ENCODE data around the gene CIAPIN1. TPM values are rescaled to one million over a fixed set of nuclear protein-coding genes. Genes with fewer than 3 reads are reported as not detected.

CIAPIN1 gene
- total and polyA plus RNA-seq, 2 of the 4 experiments (the other 2 are of a cell fraction): 41.6 to 47.7 TPM

DNA sequence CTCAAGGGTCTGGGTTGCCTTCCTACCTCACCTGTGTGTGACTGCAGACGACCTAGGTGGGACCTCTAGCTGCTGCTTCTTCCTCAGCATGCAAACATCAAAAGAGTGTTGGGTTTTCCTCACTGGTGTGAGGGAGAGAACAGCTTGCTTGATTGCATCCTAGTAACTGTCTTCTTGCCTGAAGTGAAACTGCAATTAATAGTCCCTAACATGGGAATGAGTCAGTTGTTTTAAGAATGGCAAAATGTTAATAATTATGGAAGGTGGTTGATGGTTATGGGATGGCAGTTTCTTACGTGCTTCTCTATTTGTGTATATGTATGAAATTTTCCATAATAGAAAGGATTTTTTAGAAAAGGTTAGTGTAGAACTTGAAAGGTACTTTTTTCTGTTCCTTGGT, 21.2 kb upstream of the CIAPIN1 start:
- Histone ChIP-seq H3K27ac (ENCODE audit: insufficient read depth, low read length) (no peak overlapping the region), H3K27me3 (ENCODE audit: control insufficient read depth, insufficient read depth, low read length) (no peaks in the 10 kb centered on the region), H3K4me3 (ENCODE audit: insufficient read depth, low read depth, low read length) (no peak overlapping the region), H2BK15ac (ENCODE audit: low read depth, low read length) (no peak overlapping the region), H2AK5ac (ENCODE audit: low read depth, low read length) (no peak overlapping the region), H3K56ac (ENCODE audit: extremely low read depth, insufficient read depth, low read length) (no peak overlapping the region), H4K20me1 (ENCODE audit: insufficient read depth, low read length) (peaks cover 17% of the 10 kb centered on the region; the same call in 1 of the 2 replicates), H3K79me1 (ENCODE audit: low read depth in 1 of 2, low read length in 2 of 2) (peaks cover 18 to 43% of the 10 kb centered on the region in 2 experiments), H3K23ac (ENCODE audit: low read depth, low read length) (no peak overlapping the region), H4K8ac (ENCODE audit: low read depth in 2 of 2, low read length in 2 of 2) (no peak overlapping the region), H4K91ac (ENCODE audit: insufficient read depth, low read depth, low read length) (no peak overlapping the region), H3K18ac (ENCODE audit: low read depth, low read length) (no peak overlapping the region), H3K36me3 (ENCODE audit: control insufficient read depth, insufficient read depth, low read length) (peaks cover 68% of the 10 kb centered on the region), H2BK5ac (ENCODE audit: low read depth, low read length, poor library complexity, severe bottlenecking) (no peak overlapping the region), H3K9me3 (ENCODE audit: control insufficient read depth, insufficient read depth, low read length) (no peaks in the 10 kb centered on the region), H3K4me1 (ENCODE audit: control insufficient read depth, insufficient read depth, low read length) (peaks cover 4% of the 10 kb centered on the region), H4K5ac (ENCODE audit: low read depth, low read length) (no peak overlapping the region), H2BK20ac (ENCODE audit: low read depth, low read length) (no peak overlapping the region), H3K14ac (replicated peaks; ENCODE audit: low read depth, low read length) (no peak overlapping the region), H3K9ac (ENCODE audit: low read depth, low read length) (no peak overlapping the region), H2AK9ac (replicated peaks; ENCODE audit: low read depth, low read length, poor library complexity) (no peak overlapping the region), H3K4me2 (ENCODE audit: low read depth, low read length) (no peak overlapping the region), H3K9me1 (ENCODE audit: insufficient read depth, low read length) (no peaks in the 10 kb centered on the region), H3K4ac (ENCODE audit: low read depth, low read length) (no peak overlapping the region), H2BK120ac (ENCODE audit: low read depth, low read length) (no peak overlapping the region), H2AFZ (replicated peaks; ENCODE audit: low read length, poor library complexity) (no peak overlapping the region)
- ATAC-seq (ENCODE audit: low read depth) (no peak), DNase-seq (no peak)
- ChIA-PET CTCF (no interaction called here), POLR2A (ENCODE audit: unreplicated experiment) (no interaction called here)
- WGBS, 2 experiments (ENCODE audit: extremely low coverage in 2 of 2, insufficient read length in 1 of 2): no CpG with 5 or more reads among the region's 2 CpGs
- TF ChIP-seq USF2 (IDR thresholded peaks at IDR 0.05; ENCODE audit: low read depth, low read length) (no peak), RAD21 (IDR thresholded peaks at IDR 0.05; ENCODE audit: low read length) (no peak), CEBPB (IDR thresholded peaks at IDR 0.05; ENCODE audit: low read depth, low read length) (no peak), MAFK (IDR thresholded peaks at IDR 0.05; ENCODE audit: low read depth, low read length) (no peak), RCOR1 (IDR thresholded peaks at IDR 0.05; ENCODE audit: insufficient replicate concordance, low read length) (no peak), MXI1 (IDR thresholded peaks at IDR 0.05; ENCODE audit: borderline replicate concordance, low read depth, low read length) (no peak), NFE2L2 (IDR thresholded peaks at IDR 0.05; ENCODE audit: low read depth, low read length) (no peak), FOS (IDR thresholded peaks at IDR 0.05; ENCODE audit: low read depth, low read length) (no peak), CHD1 (IDR thresholded peaks at IDR 0.05; ENCODE audit: low read depth, low read length) (no peak)
- in situ Hi-C loops (cut with MboI; ENCODE audit: low sequenced_read_pairs) (no loop called here), dilution Hi-C loops (cut with HindIII; ENCODE audit: low sequenced_read_pairs, unreplicated experiment) (no loop called here), intact Hi-C loops (cut with micrococcal nuclease) (no loop called here)
- no TSS peak for BruUV-seq (replicated peaks)
